Measurements from ENCODE around the gene KIF26B.

Gene KIF26B

GRCh38 chr1:245177071-245177900 is 22.5 kb downstream of the KIF26B start:
- H3K36me3 ChIP-seq (replicated peaks; ENCODE audit: insufficient read depth, low read length) = no peaks in the 10 kb centered on the region
- H3K9me2 ChIP-seq (replicated peaks; ENCODE audit: insufficient read depth, low read length) = no peaks in the 10 kb centered on the region
- TF ChIP-seq CTCF (IDR thresholded peaks at IDR 0.05; ENCODE audit: low read length) (no peak), EZH2phosphoT487 (IDR thresholded peaks at IDR 0.05; ENCODE audit: low read length) (no peak), EZH2 (optimal IDR thresholded peaks at IDR 0.05; ENCODE audit: low read depth, low read length) (no peak)
- no peak overlapping the region for H2AFZ ChIP-seq (ENCODE audit: low read length)
- no peaks in the 10 kb centered on the region for H3K9me3 ChIP-seq (replicated peaks; ENCODE audit: insufficient read depth, low read length)
- DNase-seq = no peak
- H3F3A ChIP-seq (ENCODE audit: insufficient read depth, low read length) = no peaks in the 10 kb centered on the region
- no peaks in the 10 kb centered on the region for H3K79me2 ChIP-seq (ENCODE audit: low read length)
- no peak overlapping the region for H3K27ac ChIP-seq (ENCODE audit: low read length)
- no peak overlapping the region for H3K4me2 ChIP-seq (ENCODE audit: low read depth, low read length)
- H4K20me1 ChIP-seq (ENCODE audit: insufficient read depth, low read length) = no peaks in the 10 kb centered on the region
- H3K4me3 ChIP-seq (ENCODE audit: low read length) = no peak overlapping the region
- H3K27me3 ChIP-seq (replicated peaks; ENCODE audit: insufficient read depth, low read length) = no peaks in the 10 kb centered on the region
- peaks cover 14% of the 10 kb centered on the region; the same call in 1 of the 2 replicates for H3K4me1 ChIP-seq (ENCODE audit: low read length)
- H3K9ac ChIP-seq (ENCODE audit: low read length) = no peak overlapping the region

- no peak for DNase-seq
- Histone ChIP-seq H3K9me3 (replicated peaks; ENCODE audit: insufficient read depth, low read length) (no peaks in the 10 kb centered on the region), H3K36me3 (replicated peaks; ENCODE audit: insufficient read depth, low read length) (no peaks in the 10 kb centered on the region), H2AFZ (ENCODE audit: low read length) (peak overlapping the region; percentile 43; the same call in 1 of the 2 replicates), H3K79me2 (ENCODE audit: low read length) (no peaks in the 10 kb centered on the region), H3K27ac (ENCODE audit: low read length) (no peak overlapping the region), H4K20me1 (ENCODE audit: insufficient read depth, low read length) (no peaks in the 10 kb centered on the region), H3K4me1 (ENCODE audit: low read length) (peaks cover 14% of the 10 kb centered on the region; the same call in 1 of the 2 replicates), H3K4me2 (ENCODE audit: low read depth, low read length) (peak overlapping the region; percentile 40; the same call in 1 of the 2 replicates), H3F3A (ENCODE audit: insufficient read depth, low read length) (no peaks in the 10 kb centered on the region), H3K9ac (ENCODE audit: low read length) (no peak overlapping the region), H3K4me3 (ENCODE audit: low read length) (no peak overlapping the region), H3K9me2 (replicated peaks; ENCODE audit: insufficient read depth, low read length) (no peaks in the 10 kb centered on the region), H3K27me3 (replicated peaks; ENCODE audit: insufficient read depth, low read length) (no peaks in the 10 kb centered on the region)
- no peak for TF ChIP-seq EZH2phosphoT487 (IDR thresholded peaks at IDR 0.05; ENCODE audit: low read length)
- TF ChIP-seq CTCF (IDR thresholded peaks at IDR 0.05; ENCODE audit: low read length) = no peak
- no peak for TF ChIP-seq EZH2 (optimal IDR thresholded peaks at IDR 0.05; ENCODE audit: low read depth, low read length)
Measured at GRCh38 chr1:245179706-245180105, 24.9 kb downstream of the KIF26B start.

GRCh38 chr1:245180496-245181157 is 25.8 kb downstream of the KIF26B start:
- TF ChIP-seq EZH2 (optimal IDR thresholded peaks at IDR 0.05; ENCODE audit: low read depth, low read length) (no peak), EZH2phosphoT487 (IDR thresholded peaks at IDR 0.05; ENCODE audit: low read length) (no peak), CTCF (IDR thresholded peaks at IDR 0.05; ENCODE audit: low read length) (no peak)
- peak overlapping the region; percentile 40; the same call in 1 of the 2 replicates for H3K4me2 ChIP-seq (ENCODE audit: low read depth, low read length)

More at GRCh38 chr1:245180496-245181157, 25.8 kb downstream of the KIF26B start:
- DNase-seq = peak; percentile 82
- H3K27me3 ChIP-seq (replicated peaks; ENCODE audit: insufficient read depth, low read length) = no peaks in the 10 kb centered on the region
- H3K79me2 ChIP-seq (ENCODE audit: low read length) = no peaks in the 10 kb centered on the region
- no peak overlapping the region for H3K9ac ChIP-seq (ENCODE audit: low read length)
- H2AFZ ChIP-seq (ENCODE audit: low read length) = peak overlapping the region; percentile 43
- no peaks in the 10 kb centered on the region for H3F3A ChIP-seq (ENCODE audit: insufficient read depth, low read length)
- no peaks in the 10 kb centered on the region for H3K9me2 ChIP-seq (replicated peaks; ENCODE audit: insufficient read depth, low read length)
- no peak overlapping the region for H3K4me3 ChIP-seq (ENCODE audit: low read length)
- no peaks in the 10 kb centered on the region for H3K9me3 ChIP-seq (replicated peaks; ENCODE audit: insufficient read depth, low read length)
- H4K20me1 ChIP-seq (ENCODE audit: insufficient read depth, low read length) = no peaks in the 10 kb centered on the region
- H3K36me3 ChIP-seq (replicated peaks; ENCODE audit: insufficient read depth, low read length) = no peaks in the 10 kb centered on the region
- peaks cover 14% of the 10 kb centered on the region; the same call in 1 of the 2 replicates for H3K4me1 ChIP-seq (ENCODE audit: low read length)
- peak overlapping the region; percentile 8; the same call in 1 of the 2 replicates for H3K27ac ChIP-seq (ENCODE audit: low read length)

Measured in MM.1S (cell line).